Thyroid gland (tissue), 4 donors: ENCODE results near the gene SIRPA. TPM values are rescaled to one million over a fixed set of nuclear protein-coding genes. Genes with fewer than 3 reads are reported as not detected.
"Not testable (repeated sequence)": the region's sequence is repeated elsewhere in the genome, so short reads cannot be mapped to it uniquely, and the experiment has no call there.

Source experiments
- DNase-seq, 2 donors: peaks; one replicate each; pipeline ENCODE4 v3.0.0-alpha.2; 2019
- H3K27ac ChIP-seq, 3 donors: fragments of 200-600 bp; sonication (generic); 1 replicate in 2 of 3; 2 replicates in 1 of 3; pipeline ENCODE4 v1.5.1; 2016 to 2019; ENCODE audit warnings: mild to moderate bottlenecking in 1 of 3, moderate library complexity in 1 of 3
- H3K27me3 ChIP-seq: fragments of 200-600 bp; sonication (generic); one replicate; pipeline ENCODE4 v1.5.1; 2019
- H3K36me3 ChIP-seq, 2 donors: fragments of 200-600 bp; sonication (generic); one replicate each; pipeline ENCODE4 v1.5.1; 2016 to 2019
- H3K4me1 ChIP-seq, 2 donors: fragments of 200-600 bp; sonication (generic); one replicate each; pipeline ENCODE4 v1.5.1; 2017 to 2019
- H3K4me3 ChIP-seq, 3 donors: fragments of 200-600 bp; sonication (generic); replicated peaks in 1 of 3; 1 replicate in 2 of 3; 2 replicates in 1 of 3; pipeline ENCODE4 v1.5.1; 2016; ENCODE audit warnings: mild to moderate bottlenecking in 1 of 3
- H3K9me3 ChIP-seq: fragments of 200-600 bp; sonication (generic); one replicate; pipeline ENCODE4 v1.5.1; 2017
- CTCF ChIP-seq, 6 experiments: fragments of 200-600 bp in 3 of 6; fragments of 450-650 bp in 3 of 6; sonication (generic) in 3 of 6; IDR thresholded peaks; one replicate each; pipeline ENCODE4 v1.5.1; 2016 to 2019; ENCODE audit warnings: antibody characterized with exemption in 6 of 6, mild to moderate bottlenecking in 2 of 6, inconsistent platforms in 1 of 6, moderate library complexity in 1 of 6
- POLR2A ChIP-seq, 2 donors: fragments of 450-650 bp; IDR thresholded peaks; one replicate each; pipeline ENCODE4 v1.6.1; 2017; ENCODE audit warnings: antibody characterized with exemption in 2 of 2, mild to moderate bottlenecking in 2 of 2, moderate library complexity in 1 of 2
- WGBS, 2 donors: methylation state at CpG; one replicate each; pipeline ENCODE4 v1.1.5; 2017; 5-methylcytosine and 5-hydroxymethylcytosine counted together
- intact Hi-C: fragments of 100-400 bp; cut with DNase I; formaldehyde crosslinking; loops from one replicate; pipeline ENCODE4 v1.15.1; 2023
- total RNA-seq, 4 donors: library from RNA; depleted of rRNA; stranded (reverse); fragments of >200 nt; gene quantifications; one replicate each; pipeline ENCODE4 v1.2.3, GENCODE V29; 2016

Gene SIRPA
- total RNA-seq, 4 donors from 2014 or later = 14.1 to 35.1 (median 25.4) TPM

- Histone ChIP-seq H3K4me3 (no peak overlapping the region), H3K4me1 (no peaks in the 10 kb centered on the region), H3K27ac (no peak overlapping the region), H3K36me3 (peaks cover 0 to 9% of the 10 kb centered on the region in 2 donors), H3K27me3 (no peaks in the 10 kb centered on the region), H3K9me3 (no peaks in the 10 kb centered on the region)
- intact Hi-C loops = no loop called here
- WGBS, 2 donors = 81 to 86% methylated on average over 7 to 8 of the region's 8 CpGs
- TF ChIP-seq POLR2A (IDR thresholded peaks at IDR 0.05) (no peak), CTCF (IDR thresholded peaks at IDR 0.05) (no peak)
- no peak for DNase-seq
Observed at GRCh38 chr20:1912646-1913045, 17.4 kb downstream of the SIRPA start.

GRCh38 chr20:1915233-1915632 lies 20.0 kb downstream of the SIRPA start:
- 92% methylated on average over 12 of the region's 12 CpGs for WGBS, 2 donors
- H3K4me3 ChIP-seq, H3K36me3 ChIP-seq, DNase-seq, intact Hi-C loops, H3K9me3 ChIP-seq, H3K27ac ChIP-seq, H3K27me3 ChIP-seq, H3K4me1 ChIP-seq: not testable (repeated sequence)

- Histone ChIP-seq H3K27me3 (no peaks in the 10 kb centered on the region), H3K4me3 (no peak overlapping the region), H3K27ac (no peak overlapping the region), H3K9me3 (no peaks in the 10 kb centered on the region), H3K4me1 (no peaks in the 10 kb centered on the region), H3K36me3 (peaks cover 0 to 9% of the 10 kb centered on the region in 2 donors)
- 96 to 97% methylated on average over 3 of the region's 3 CpGs for WGBS, 2 donors
- intact Hi-C loops = no loop called here
- TF ChIP-seq POLR2A (IDR thresholded peaks at IDR 0.05) (no peak), CTCF (IDR thresholded peaks at IDR 0.05) (no peak)
- DNase-seq = no peak
Observed at GRCh38 chr20:1915725-1916124, 20.5 kb downstream of the SIRPA start.

GRCh38 chr20:1917786-1918185 lies 22.6 kb downstream of the SIRPA start:
- Histone ChIP-seq H3K4me3 (no peak overlapping the region), H3K36me3 (peaks cover 0 to 9% of the 10 kb centered on the region in 2 donors), H3K4me1 (no peaks in the 10 kb centered on the region), H3K27ac (no peak overlapping the region), H3K27me3 (no peaks in the 10 kb centered on the region), H3K9me3 (no peaks in the 10 kb centered on the region)
- WGBS, 2 donors = 92 to 100% methylated on average over 1 of the region's 1 CpG
- intact Hi-C loops = no loop called here
- TF ChIP-seq POLR2A (IDR thresholded peaks at IDR 0.05) = no peak
- TF ChIP-seq CTCF (IDR thresholded peaks at IDR 0.05) = no peak
- no peak for DNase-seq

- TF ChIP-seq CTCF (IDR thresholded peaks at IDR 0.05) (no peak), POLR2A (IDR thresholded peaks at IDR 0.05) (no peak)
- intact Hi-C loops = no loop called here
- H3K4me3 ChIP-seq = no peak overlapping the region
- H3K4me1 ChIP-seq = no peaks in the 10 kb centered on the region
- no peaks in the 10 kb centered on the region for H3K27me3 ChIP-seq
- 91 to 100% methylated on average over 4 to 12 of the region's 12 CpGs for WGBS, 2 donors
- peaks cover 0 to 9% of the 10 kb centered on the region in 2 donors for H3K36me3 ChIP-seq
- no peaks in the 10 kb centered on the region for H3K9me3 ChIP-seq
- DNase-seq = no peak
- no peak overlapping the region for H3K27ac ChIP-seq
Observed at GRCh38 chr20:1918491-1919165, 23.4 kb downstream of the SIRPA start.
